Measurements from ENCODE around the gene GIGYF2.

- TF ChIP-seq CTCF (conservative IDR thresholded peaks at IDR 0.05) (no peak), ZFX (IDR thresholded peaks at IDR 0.05) (no peak)
Measured at GRCh38 chr2:232653441-232653840, 43.7 kb upstream of the GIGYF2 start.
